Pancreas (tissue), 10 donors: ENCODE measurements around the gene GPS2. TPM values are rescaled to one million over a fixed set of nuclear protein-coding genes. Genes with fewer than 3 reads are reported as not detected.

Experiments
- ATAC-seq, 4 donors: fragments of 200-7000 bp; cut with Tn5 transposase; one replicate each; pipeline versions ENCODE4 v1.8.0 to v1.9.1; 2020; ENCODE audit warnings: mild to moderate bottlenecking in 4 of 4, moderate library complexity in 4 of 4
- DNase-seq, 6 donors: peaks; one replicate each; pipeline ENCODE4 v3.0.0-alpha.2; 2020
- FAIRE-seq: peaks from 2 replicates; lab custom pipeline; 2012; peaks lifted over from hg19 to GRCh38; lab: Jason Lieb, UNC
- H3K27ac ChIP-seq, 4 donors: fragments of 200-600 bp; sonication (generic); 1 replicate in 3 of 4; 2 replicates in 1 of 4; pipeline versions ENCODE4 v1.5.0 to v1.8.0; 2020
- H3K27me3 ChIP-seq, 4 donors: fragments of 200-600 bp; one replicate each; pipeline ENCODE4 v1.8.0; 2021
- H3K36me3 ChIP-seq, 3 donors: fragments of 200-600 bp; sonication (generic) in 1 of 3; one replicate each; pipeline versions ENCODE4 v1.5.0 to v1.8.0; 2020 to 2021
- H3K4me1 ChIP-seq, 3 donors: fragments of 200-600 bp; one replicate each; pipeline ENCODE4 v1.8.0; 2021
- H3K4me3 ChIP-seq, 4 donors: fragments of 200-600 bp; sonication (generic) in 2 of 4; one replicate each; pipeline versions ENCODE4 v1.5.0 to v1.8.0; 2020 to 2021
- H3K9me3 ChIP-seq, 4 donors: fragments of 200-600 bp; one replicate each; pipeline ENCODE4 v1.8.0; 2021
- CTCF ChIP-seq, 4 donors: fragments of 200-600 bp; sonication (generic) in 3 of 4; IDR thresholded peaks; one replicate each; pipeline versions ENCODE4 v1.5.0 to v1.8.0; 2021; ENCODE audit warnings: antibody characterized with exemption in 4 of 4
- WGBS, 2 donors: extraction: QIAGEN DNeasy Blood & Tissue Kit; methylation state at CpG; one replicate each; pipeline ENCODE4 v1.1.7; 2013; 5-methylcytosine and 5-hydroxymethylcytosine counted together
- intact Hi-C, 3 donors: fragments of 100-400 bp; cut with DNase I; formaldehyde crosslinking; loops; one replicate each; pipeline versions ENCODE4 v1.11.1 to v1.14.2; 2022
- polyA plus RNA-seq, 2 donors: library from polyadenylated mRNA; stranded (reverse); fragments of 200-250 nt; gene quantifications; one replicate each; pipeline ENCODE4 v1.2.3, GENCODE V29; 2013
- total RNA-seq, 6 donors: library from RNA; stranded (reverse); fragmentation: NEBNext Ultra II Directional in 4 of 6; extraction: Animal tissue kit (Norgen Biotek cat#: 25700) in 4 of 6; gene quantifications; one replicate each; pipeline versions ENCODE4 v1.2.1 to v1.2.4, GENCODE V29; 2021 to 2023
- donor health status: healthy with polysubstance abuse.
- donor health status: DM: no; HTN: no; CAD: no; lungs with moderate emphysema.
- donor health status: DM: no; HTN: no; CAD: no.
- donor health status: control.
- donor health status: control.
- donor health status: Bipolar disorder and iron deficiency.
- donor health status: DM: yes; HTN: yes; CAD: no.
- donor health status: DM: no; HTN: no; CAD: no.
- donor health status: DM: no; HTN: no; CAD: no.
- donor health status: DM: yes; HTN: yes; CAD: no.

GPS2 gene
- total and polyA plus RNA-seq, 8 donors: 22.1 to 101 (median 30.6) TPM

DNA sequence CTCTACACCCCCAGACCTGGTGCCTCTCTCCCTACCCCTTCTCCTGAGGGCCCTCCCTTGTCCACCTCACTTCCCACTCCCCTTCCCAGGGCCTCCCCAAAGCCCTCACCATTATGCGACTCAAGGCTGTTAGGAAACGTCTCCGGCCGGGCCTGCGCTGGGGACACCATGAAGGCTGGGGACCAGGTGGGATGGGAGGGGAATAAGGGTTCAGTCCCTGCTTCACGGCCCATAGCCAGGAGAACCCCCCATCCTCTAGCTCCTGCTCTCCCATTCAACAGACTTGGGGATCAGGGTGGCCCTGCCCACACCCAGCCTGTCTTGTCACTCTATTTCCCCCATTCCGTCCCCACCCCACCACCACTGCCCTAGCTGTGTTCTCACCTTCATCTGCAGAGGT lies 11.9 kb upstream of the GPS2 start:
- Histone ChIP-seq H3K4me3 (no peak overlapping the region), H3K27ac (no peak overlapping the region), H3K27me3 (no peaks in the 10 kb centered on the region), H3K9me3 (no peaks in the 10 kb centered on the region), H3K36me3 (peaks cover 0 to 19% (median 0%) of the 10 kb centered on the region in 3 donors), H3K4me1 (peaks cover 0 to 11% (median 4%) of the 10 kb centered on the region in 3 donors)
- no peak for TF ChIP-seq CTCF (IDR thresholded peaks at IDR 0.05)
- ATAC-seq (no peak), DNase-seq (peak in 2 of 6 donors; percentile 15 to 64), FAIRE-seq (no peak)
- WGBS, 2 donors: 84 to 91% methylated on average over 7 of the region's 7 CpGs
- intact Hi-C loops: no loop called here

GRCh38 chr17:7326186-7326585 lies 11.0 kb upstream of the GPS2 start:
- intact Hi-C loops: no loop called here
- Histone ChIP-seq H3K4me1 (peaks cover 0 to 11% (median 4%) of the 10 kb centered on the region in 3 donors), H3K27me3 (no peaks in the 10 kb centered on the region), H3K4me3 (no peak overlapping the region), H3K27ac (no peak overlapping the region), H3K36me3 (peaks cover 0 to 21% (median 7%) of the 10 kb centered on the region in 3 donors), H3K9me3 (no peaks in the 10 kb centered on the region)
- DNase-seq (peak in 2 of 6 donors; percentile 20 to 60), ATAC-seq (no peak), FAIRE-seq (no peak)
- 87 to 88% methylated on average over 11 of the region's 11 CpGs for WGBS, 2 donors
- no peak for TF ChIP-seq CTCF (IDR thresholded peaks at IDR 0.05)

DNA sequence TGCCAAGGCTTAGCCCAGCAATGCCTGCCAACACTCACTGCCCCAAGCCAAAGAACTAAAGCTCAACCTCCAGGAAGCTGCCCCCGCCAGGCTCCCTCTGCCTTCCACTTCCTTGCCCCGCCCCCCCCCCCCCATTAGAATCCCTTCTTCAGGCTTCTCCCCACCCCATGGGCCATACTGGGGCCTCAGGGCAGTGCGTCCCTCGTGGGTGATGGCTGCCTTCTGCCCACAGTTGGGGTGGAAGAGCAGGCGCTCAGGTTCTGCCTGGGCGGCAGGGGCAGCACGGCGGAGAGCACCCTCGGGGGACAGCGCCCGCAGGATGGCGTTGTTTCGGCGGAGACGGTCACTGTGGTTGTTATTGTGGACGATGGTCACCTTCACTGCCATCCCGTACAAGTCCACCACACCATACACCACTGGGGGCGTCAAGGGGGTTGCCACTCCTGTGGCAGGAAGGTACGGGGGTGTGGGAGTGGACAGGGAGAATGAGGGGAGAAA lies 9.9 kb upstream of the GPS2 start:
- ATAC-seq (no peak), FAIRE-seq (no peak), DNase-seq (peak in 1 of 6 donors; percentile 53)
- TF ChIP-seq CTCF (IDR thresholded peaks at IDR 0.05): no peak
- Histone ChIP-seq H3K4me3 (no peak overlapping the region), H3K9me3 (no peaks in the 10 kb centered on the region), H3K4me1 (peaks cover 0 to 8% (median 0%) of the 10 kb centered on the region in 3 donors), H3K27ac (no peak overlapping the region), H3K36me3 (peaks cover 0 to 28% (median 7%) of the 10 kb centered on the region in 3 donors), H3K27me3 (no peaks in the 10 kb centered on the region)
- intact Hi-C loops: no loop called here
- WGBS, 2 donors: 90% methylated on average over 18 to 19 of the region's 19 CpGs

DNA sequence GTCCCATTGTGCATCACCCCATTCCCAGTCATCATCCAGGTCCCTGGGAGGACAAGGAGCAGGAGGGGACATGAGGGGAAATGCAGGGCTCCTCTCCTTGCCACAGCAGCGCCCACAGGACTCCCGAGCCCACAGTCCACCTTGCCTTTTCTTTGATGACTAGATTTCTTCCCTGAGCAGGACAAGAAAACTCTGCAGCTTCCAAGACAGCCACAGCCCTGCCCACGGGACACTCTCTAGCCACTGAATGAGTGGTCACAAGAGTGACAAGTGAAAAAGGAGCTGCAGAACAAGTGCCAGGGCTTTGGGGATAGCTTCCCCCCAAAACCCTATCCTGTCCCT lies 9.2 kb upstream of the GPS2 start:
- TF ChIP-seq CTCF (IDR thresholded peaks at IDR 0.05): no peak
- no peak for DNase-seq
- Histone ChIP-seq H3K9me3 (no peaks in the 10 kb centered on the region), H3K4me3 (no peak overlapping the region), H3K4me1 (peaks cover 0 to 8% (median 0%) of the 10 kb centered on the region in 3 donors), H3K27ac (no peak overlapping the region), H3K27me3 (no peaks in the 10 kb centered on the region), H3K36me3 (peaks cover 0 to 28% (median 7%) of the 10 kb centered on the region in 3 donors)
- 82 to 85% methylated on average over 3 of the region's 3 CpGs for WGBS, 2 donors
- ATAC-seq: no peak
- intact Hi-C loops: no loop called here
- no peak for FAIRE-seq

GRCh38 chr17:7323731-7324437 lies 8.7 kb upstream of the GPS2 start:
- FAIRE-seq (no peak), DNase-seq (peak in 4 of 6 donors; percentile 59 to 86 (median 69)), ATAC-seq (peak in 3 of 4 donors; percentile 35 to 48 (median 44))
- Histone ChIP-seq H3K27me3 (no peaks in the 10 kb centered on the region), H3K36me3 (peaks cover 0 to 29% (median 7%) of the 10 kb centered on the region in 3 donors), H3K4me3 (no peak overlapping the region), H3K4me1 (peaks cover 0 to 8% (median 0%) of the 10 kb centered on the region in 3 donors), H3K9me3 (no peaks in the 10 kb centered on the region), H3K27ac (no peak overlapping the region)
- WGBS, 2 donors: 68 to 70% methylated on average over 36 to 39 of the region's 39 CpGs
- peak; percentile 44 to 70 (median 56) for TF ChIP-seq CTCF (IDR thresholded peaks at IDR 0.05)
- intact Hi-C loops: no loop called here
